Transverse colon (tissue), 4 donors: ENCODE results near the gene MUC12.

Experiments used
- POLR2A ChIP-seq: fragments of 450-650 bp; IDR thresholded peaks from one replicate; pipeline ENCODE4 v1.6.1; 2016; ENCODE audit warnings: antibody characterized with exemption, mild to moderate bottlenecking, moderate library complexity
- POLR2AphosphoS5 ChIP-seq, 3 donors: sonication (generic); formaldehyde crosslinking; IDR thresholded peaks; one replicate each; pipeline ENCODE4 v1.6.1; 2016; ENCODE audit warnings: antibody characterized with exemption in 3 of 3
- TF ChIP-seq, protein P1 (sequence below), 5 experiments: fragments of 200-600 bp in 3 of 5; fragments of 450-650 bp in 2 of 5; sonication (generic) in 3 of 5; IDR thresholded peaks; 1 replicate in 2 of 5; 2 replicates in 3 of 5; pipeline ENCODE4 v1.5.1; 2016 to 2017; ENCODE audit warnings: antibody characterized with exemption in 5 of 5, inconsistent platforms in 3 of 5, mild to moderate bottlenecking in 2 of 5, moderate library complexity in 1 of 5

- TF ChIP-seq POLR2A: peak; percentile 77
- TF ChIP-seq POLR2AphosphoS5 (IDR thresholded peaks at IDR 0.05): no peak
- TF ChIP-seq, protein P1, sequence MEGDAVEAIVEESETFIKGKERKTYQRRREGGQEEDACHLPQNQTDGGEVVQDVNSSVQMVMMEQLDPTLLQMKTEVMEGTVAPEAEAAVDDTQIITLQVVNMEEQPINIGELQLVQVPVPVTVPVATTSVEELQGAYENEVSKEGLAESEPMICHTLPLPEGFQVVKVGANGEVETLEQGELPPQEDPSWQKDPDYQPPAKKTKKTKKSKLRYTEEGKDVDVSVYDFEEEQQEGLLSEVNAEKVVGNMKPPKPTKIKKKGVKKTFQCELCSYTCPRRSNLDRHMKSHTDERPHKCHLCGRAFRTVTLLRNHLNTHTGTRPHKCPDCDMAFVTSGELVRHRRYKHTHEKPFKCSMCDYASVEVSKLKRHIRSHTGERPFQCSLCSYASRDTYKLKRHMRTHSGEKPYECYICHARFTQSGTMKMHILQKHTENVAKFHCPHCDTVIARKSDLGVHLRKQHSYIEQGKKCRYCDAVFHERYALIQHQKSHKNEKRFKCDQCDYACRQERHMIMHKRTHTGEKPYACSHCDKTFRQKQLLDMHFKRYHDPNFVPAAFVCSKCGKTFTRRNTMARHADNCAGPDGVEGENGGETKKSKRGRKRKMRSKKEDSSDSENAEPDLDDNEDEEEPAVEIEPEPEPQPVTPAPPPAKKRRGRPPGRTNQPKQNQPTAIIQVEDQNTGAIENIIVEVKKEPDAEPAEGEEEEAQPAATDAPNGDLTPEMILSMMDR (IDR thresholded peaks at IDR 0.05): no peak
Measured at GRCh38 chr7:100966542-100967291, 2.6 kb upstream of the MUC12 start.
